ENCODE measurements around the gene INSM1. TPM values are rescaled to one million over a fixed set of nuclear protein-coding genes. Genes with fewer than 3 reads are reported as not detected.

The INSM1 gene
- total and polyA plus RNA-seq, 7 experiments from 2014 or later, result 0.12 to 0.53 TPM; not detected in 5

DNA sequence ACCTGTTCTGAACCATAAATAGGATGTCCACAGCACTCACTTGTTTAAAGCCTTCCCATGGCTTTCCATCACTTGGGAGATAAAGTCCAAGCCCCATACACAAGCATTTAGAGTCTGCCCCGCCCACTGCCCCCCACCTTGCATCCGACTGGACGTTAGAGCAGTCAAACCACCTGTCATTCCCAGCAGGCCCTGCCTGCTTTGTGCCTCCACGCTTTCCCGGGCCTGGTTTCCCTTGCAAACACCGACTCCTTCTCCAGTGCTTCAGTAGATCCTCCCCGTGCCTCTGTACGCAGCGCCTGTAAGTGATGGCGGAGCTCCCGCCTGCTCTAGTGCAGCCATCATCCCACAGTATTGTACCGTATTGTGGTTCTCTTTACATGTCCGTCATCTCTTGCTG is 38.3 kb upstream of the INSM1 start:
- Histone ChIP-seq H3K36me3 (ENCODE audit: control insufficient read depth in 2 of 3, insufficient read depth in 3 of 3, low read length in 3 of 3) (no peaks in the 10 kb centered on the region), H3K27me3 (ENCODE audit: control insufficient read depth in 2 of 2, insufficient read depth in 2 of 2, low read length in 2 of 2) (peaks cover 0 to 4% of the 10 kb centered on the region in 2 donors), H3K4me3 (ENCODE audit: low read length) (no peak overlapping the region), H3K27ac (ENCODE audit: low read depth, low read length) (no peak overlapping the region), H3K9me3 (ENCODE audit: control insufficient read depth in 2 of 3, low read length in 3 of 3) (no peaks in the 10 kb centered on the region), H3K4me1 (ENCODE audit: control insufficient read depth in 2 of 2, insufficient read depth in 2 of 2, low read length in 2 of 2) (no peaks in the 10 kb centered on the region)
- DNase-seq, result no peak
- H3K36me3 Mint-ChIP-seq, result no peaks in the 10 kb centered on the region
- CTCF ChIA-PET, result no interaction called here
- no peak overlapping the region for H3K4me3 Mint-ChIP-seq
- peaks cover 0 to 7% (median 0%) of the 10 kb centered on the region in 7 donors for H3K4me1 Mint-ChIP-seq
- intact Hi-C loops (cut with micrococcal nuclease), result no loop called here
- peak overlapping the region in 1 of 9 donors; percentile 43 for H3K27ac Mint-ChIP-seq
- peaks cover 0 to 7% (median 0%) of the 10 kb centered on the region in 11 donors for H3K9me3 Mint-ChIP-seq
- no peak for ATAC-seq
- H3K27me3 Mint-ChIP-seq, result peaks cover 7 to 48% (median 27%) of the 10 kb centered on the region in 5 donors
- POLR2A ChIA-PET, result no interaction called here

GRCh38 chr20:20331156-20331555 is 36.7 kb upstream of the INSM1 start:
- Histone ChIP-seq H3K36me3 (ENCODE audit: control insufficient read depth in 2 of 3, insufficient read depth in 3 of 3, low read length in 3 of 3) (no peaks in the 10 kb centered on the region), H3K4me1 (ENCODE audit: control insufficient read depth in 2 of 2, insufficient read depth in 2 of 2, low read length in 2 of 2) (no peaks in the 10 kb centered on the region), H3K27ac (ENCODE audit: low read depth, low read length) (no peak overlapping the region), H3K4me3 (ENCODE audit: low read length) (no peak overlapping the region), H3K27me3 (ENCODE audit: control insufficient read depth in 2 of 2, insufficient read depth in 2 of 2, low read length in 2 of 2) (peaks cover 0 to 4% of the 10 kb centered on the region in 2 donors), H3K9me3 (ENCODE audit: control insufficient read depth in 2 of 3, low read length in 3 of 3) (peaks cover 0 to 6% (median 0%) of the 10 kb centered on the region in 3 experiments)
- H3K27me3 Mint-ChIP-seq, result peaks cover 5 to 41% (median 26%) of the 10 kb centered on the region in 5 donors
- no peak for DNase-seq
- CTCF ChIA-PET, result no interaction called here
- ATAC-seq, result no peak
- intact Hi-C loops (cut with micrococcal nuclease), result no loop called here
- POLR2A ChIA-PET, result no interaction called here
- no peak overlapping the region for H3K4me3 Mint-ChIP-seq
- H3K27ac Mint-ChIP-seq, result no peak overlapping the region
- H3K36me3 Mint-ChIP-seq, result no peaks in the 10 kb centered on the region
- H3K4me1 Mint-ChIP-seq, result peaks cover 0 to 7% (median 0%) of the 10 kb centered on the region in 7 donors
- peaks cover 0 to 7% (median 0%) of the 10 kb centered on the region in 11 donors for H3K9me3 Mint-ChIP-seq

DNA sequence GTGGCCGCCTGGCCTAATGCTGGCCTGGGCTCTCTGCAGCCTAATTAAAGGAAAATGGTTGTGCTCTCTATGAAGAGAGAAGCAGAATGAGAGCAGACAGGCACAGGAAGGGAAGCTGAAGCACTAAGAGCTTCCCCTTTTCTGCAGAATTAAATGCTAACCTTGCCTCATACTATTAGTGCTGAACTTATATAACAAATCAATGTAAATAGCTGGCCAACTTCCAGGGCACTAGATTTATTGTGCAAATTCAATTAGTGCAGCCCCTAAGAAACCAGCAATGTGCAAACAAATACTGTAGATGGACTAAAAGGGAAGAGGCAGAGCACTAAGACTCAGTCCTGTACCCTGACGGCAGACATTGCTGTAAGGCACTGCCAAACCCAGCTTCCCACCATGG is 36.1 kb upstream of the INSM1 start:
- no peak for DNase-seq
- ChIA-PET POLR2A (no interaction called here), CTCF (interaction anchor here (0.6 kb wide), 1 partner anchor 1247 kb away, joined by 3 read pairs; no protein-coding TSS in a partner anchor)
- Histone ChIP-seq H3K4me3 (ENCODE audit: low read length) (no peak overlapping the region), H3K27me3 (ENCODE audit: control insufficient read depth in 2 of 2, insufficient read depth in 2 of 2, low read length in 2 of 2) (peaks cover 0 to 4% of the 10 kb centered on the region in 2 donors), H3K36me3 (ENCODE audit: control insufficient read depth in 2 of 3, insufficient read depth in 3 of 3, low read length in 3 of 3) (no peaks in the 10 kb centered on the region), H3K27ac (ENCODE audit: low read depth, low read length) (no peak overlapping the region), H3K9me3 (ENCODE audit: control insufficient read depth in 2 of 3, low read length in 3 of 3) (peaks cover 0 to 6% (median 0%) of the 10 kb centered on the region in 3 experiments), H3K4me1 (ENCODE audit: control insufficient read depth in 2 of 2, insufficient read depth in 2 of 2, low read length in 2 of 2) (no peaks in the 10 kb centered on the region)
- Mint-ChIP-seq H3K36me3 (no peaks in the 10 kb centered on the region), H3K4me3 (no peak overlapping the region), H3K27me3 (peaks cover 5 to 35% (median 26%) of the 10 kb centered on the region in 5 donors), H3K27ac (no peak overlapping the region), H3K4me1 (peaks cover 0 to 7% (median 0%) of the 10 kb centered on the region in 7 donors), H3K9me3 (peaks cover 0 to 7% (median 0%) of the 10 kb centered on the region in 11 donors)
- ATAC-seq, result peak; percentile 46
- intact Hi-C loops (cut with micrococcal nuclease), result no loop called here

GRCh38 chr20:20333866-20334265 is 34.0 kb upstream of the INSM1 start:
- ChIA-PET CTCF (no interaction called here), POLR2A (no interaction called here)
- Histone ChIP-seq H3K9me3 (ENCODE audit: control insufficient read depth in 2 of 3, low read length in 3 of 3) (peaks cover 0 to 6% (median 0%) of the 10 kb centered on the region in 3 experiments), H3K4me1 (ENCODE audit: control insufficient read depth in 2 of 2, insufficient read depth in 2 of 2, low read length in 2 of 2) (no peaks in the 10 kb centered on the region), H3K27ac (ENCODE audit: low read depth, low read length) (no peak overlapping the region), H3K36me3 (ENCODE audit: control insufficient read depth in 2 of 3, insufficient read depth in 3 of 3, low read length in 3 of 3) (no peaks in the 10 kb centered on the region), H3K27me3 (ENCODE audit: control insufficient read depth in 2 of 2, insufficient read depth in 2 of 2, low read length in 2 of 2) (no peaks in the 10 kb centered on the region), H3K4me3 (ENCODE audit: low read length) (no peak overlapping the region)
- Mint-ChIP-seq H3K27me3 (peaks cover 2 to 22% (median 11%) of the 10 kb centered on the region in 5 donors), H3K9me3 (peaks cover 0 to 9% (median 0%) of the 10 kb centered on the region in 11 donors), H3K27ac (no peak overlapping the region), H3K4me1 (peaks cover 0 to 5% (median 0%) of the 10 kb centered on the region in 7 donors), H3K4me3 (no peak overlapping the region), H3K36me3 (no peaks in the 10 kb centered on the region)
- DNase-seq, result no peak
- ATAC-seq, result peak; percentile 62
- intact Hi-C loops (cut with micrococcal nuclease), result no loop called here

GRCh38 chr20:20334489-20334888 is 33.4 kb upstream of the INSM1 start:
- no peaks in the 10 kb centered on the region for H3K36me3 Mint-ChIP-seq
- no peak overlapping the region for H3K4me3 ChIP-seq (ENCODE audit: low read length)
- peaks cover 0 to 6% (median 0%) of the 10 kb centered on the region in 3 experiments for H3K9me3 ChIP-seq (ENCODE audit: control insufficient read depth in 2 of 3, low read length in 3 of 3)
- peaks cover 0 to 9% (median 0%) of the 10 kb centered on the region in 11 donors for H3K9me3 Mint-ChIP-seq
- POLR2A ChIA-PET, result no interaction called here
- H3K36me3 ChIP-seq (ENCODE audit: control insufficient read depth in 2 of 3, insufficient read depth in 3 of 3, low read length in 3 of 3), result no peaks in the 10 kb centered on the region
- H3K4me1 ChIP-seq (ENCODE audit: control insufficient read depth in 2 of 2, insufficient read depth in 2 of 2, low read length in 2 of 2), result no peaks in the 10 kb centered on the region
- DNase-seq (no peak), ATAC-seq (no peak)
- no peak overlapping the region for H3K4me3 Mint-ChIP-seq
- no peaks in the 10 kb centered on the region for H3K27me3 ChIP-seq (ENCODE audit: control insufficient read depth in 2 of 2, insufficient read depth in 2 of 2, low read length in 2 of 2)
- CTCF ChIA-PET, result no interaction called here
- intact Hi-C loops (cut with micrococcal nuclease), result no loop called here
- H3K27ac ChIP-seq (ENCODE audit: low read depth, low read length), result no peak overlapping the region
- peaks cover 2 to 22% (median 5%) of the 10 kb centered on the region in 5 donors for H3K27me3 Mint-ChIP-seq
- H3K27ac Mint-ChIP-seq, result no peak overlapping the region
- peaks cover 0 to 5% (median 0%) of the 10 kb centered on the region in 7 donors for H3K4me1 Mint-ChIP-seq

DNA sequence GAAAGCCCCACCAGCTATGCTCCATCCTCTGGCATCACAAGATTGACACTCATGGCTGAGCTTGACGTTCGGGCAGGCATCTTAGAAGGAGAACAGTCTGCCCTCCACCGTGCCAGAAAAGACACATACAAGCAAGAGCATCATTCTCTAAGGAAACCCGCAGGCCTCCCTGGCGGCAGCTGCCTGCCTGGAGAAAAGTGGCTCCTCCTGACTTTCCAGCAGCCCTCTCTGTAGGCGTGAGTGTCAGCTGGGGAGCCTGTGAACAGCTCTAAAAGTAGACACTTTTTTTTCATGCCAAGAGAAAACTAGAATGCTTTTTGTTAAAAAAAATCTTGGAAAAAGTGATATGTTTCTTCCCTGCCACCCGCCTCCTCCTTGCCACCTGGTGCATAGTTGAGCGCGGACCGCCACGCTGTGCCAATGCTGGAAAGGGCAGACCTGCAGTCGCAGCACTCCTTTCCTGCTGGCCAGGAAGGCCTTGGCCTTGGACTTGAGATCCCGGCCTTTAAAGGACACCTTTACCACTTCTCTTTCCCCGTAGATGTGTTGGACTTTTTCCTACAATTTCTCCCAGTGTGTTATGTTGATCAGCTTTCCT is 29.7 kb upstream of the INSM1 start:
- H3K4me3 Mint-ChIP-seq, result no peak overlapping the region
- peaks cover 0 to 9% (median 0%) of the 10 kb centered on the region in 11 donors for H3K9me3 Mint-ChIP-seq
- no peak for ATAC-seq
- peaks cover 0 to 13% (median 5%) of the 10 kb centered on the region in 5 donors for H3K27me3 Mint-ChIP-seq
- H3K4me1 Mint-ChIP-seq, result peaks cover 0 to 2% (median 0%) of the 10 kb centered on the region in 7 donors
- no peak for DNase-seq
- no peaks in the 10 kb centered on the region for H3K36me3 Mint-ChIP-seq
- H3K27ac Mint-ChIP-seq, result no peak overlapping the region
- no peaks in the 10 kb centered on the region for H3K4me1 ChIP-seq (ENCODE audit: control insufficient read depth in 2 of 2, insufficient read depth in 2 of 2, low read length in 2 of 2)
- H3K4me3 ChIP-seq (ENCODE audit: low read length), result no peak overlapping the region
- intact Hi-C loops (cut with micrococcal nuclease), result no loop called here
- H3K27me3 ChIP-seq (ENCODE audit: control insufficient read depth in 2 of 2, insufficient read depth in 2 of 2, low read length in 2 of 2), result no peaks in the 10 kb centered on the region
- H3K36me3 ChIP-seq (ENCODE audit: control insufficient read depth in 2 of 3, insufficient read depth in 3 of 3, low read length in 3 of 3), result no peaks in the 10 kb centered on the region
- CTCF ChIA-PET, result no interaction called here
- POLR2A ChIA-PET, result no interaction called here
- no peak overlapping the region for H3K27ac ChIP-seq (ENCODE audit: low read depth, low read length)
- peaks cover 0 to 6% (median 0%) of the 10 kb centered on the region in 3 experiments for H3K9me3 ChIP-seq (ENCODE audit: control insufficient read depth in 2 of 3, low read length in 3 of 3)

GRCh38 chr20:20340443-20340842 is 27.5 kb upstream of the INSM1 start:
- no peaks in the 10 kb centered on the region for H3K4me1 ChIP-seq (ENCODE audit: control insufficient read depth in 2 of 2, insufficient read depth in 2 of 2, low read length in 2 of 2)
- H3K27me3 ChIP-seq (ENCODE audit: control insufficient read depth in 2 of 2, insufficient read depth in 2 of 2, low read length in 2 of 2), result no peaks in the 10 kb centered on the region
- ChIA-PET CTCF (no interaction called here), POLR2A (no interaction called here)
- peaks cover 0 to 3% (median 0%) of the 10 kb centered on the region in 3 experiments for H3K9me3 ChIP-seq (ENCODE audit: control insufficient read depth in 2 of 3, low read length in 3 of 3)
- ATAC-seq, result no peak
- no peak overlapping the region for H3K27ac ChIP-seq (ENCODE audit: low read depth, low read length)
- no peak overlapping the region for H3K4me3 Mint-ChIP-seq
- peaks cover 0 to 9% (median 2%) of the 10 kb centered on the region in 11 donors for H3K9me3 Mint-ChIP-seq
- H3K27me3 Mint-ChIP-seq, result peaks cover 3 to 29% (median 6%) of the 10 kb centered on the region in 5 donors
- intact Hi-C loops (cut with micrococcal nuclease), result no loop called here
- H3K36me3 Mint-ChIP-seq, result no peaks in the 10 kb centered on the region
- no peak for DNase-seq
- no peak overlapping the region for H3K4me3 ChIP-seq (ENCODE audit: low read length)
- H3K36me3 ChIP-seq (ENCODE audit: control insufficient read depth in 2 of 3, insufficient read depth in 3 of 3, low read length in 3 of 3), result no peaks in the 10 kb centered on the region
- H3K4me1 Mint-ChIP-seq, result no peaks in the 10 kb centered on the region
- H3K27ac Mint-ChIP-seq, result no peak overlapping the region
